ENCODE results near the gene MORN1.

DNA sequence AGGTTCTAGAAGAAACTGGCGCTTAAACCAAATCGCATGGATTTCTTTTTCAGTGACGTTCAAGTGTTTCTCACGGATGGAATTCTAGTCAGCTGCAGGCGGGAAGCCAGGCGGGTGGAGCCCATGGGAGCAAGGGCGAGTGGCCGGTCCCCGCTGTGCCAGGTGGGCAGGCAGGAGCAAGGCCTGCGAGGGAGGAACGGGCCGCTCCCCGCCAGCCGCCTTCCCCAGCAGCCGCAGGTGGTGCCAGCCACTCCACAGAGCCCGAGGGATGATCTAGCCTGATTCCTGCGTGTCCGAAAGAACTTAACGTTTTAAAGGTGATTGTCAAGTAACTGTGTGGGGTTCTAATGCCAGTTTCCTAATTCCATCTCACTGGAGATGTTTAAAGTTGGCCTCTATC is 11.9 kb upstream of the MORN1 start:
- TF ChIP-seq, protein P1, sequence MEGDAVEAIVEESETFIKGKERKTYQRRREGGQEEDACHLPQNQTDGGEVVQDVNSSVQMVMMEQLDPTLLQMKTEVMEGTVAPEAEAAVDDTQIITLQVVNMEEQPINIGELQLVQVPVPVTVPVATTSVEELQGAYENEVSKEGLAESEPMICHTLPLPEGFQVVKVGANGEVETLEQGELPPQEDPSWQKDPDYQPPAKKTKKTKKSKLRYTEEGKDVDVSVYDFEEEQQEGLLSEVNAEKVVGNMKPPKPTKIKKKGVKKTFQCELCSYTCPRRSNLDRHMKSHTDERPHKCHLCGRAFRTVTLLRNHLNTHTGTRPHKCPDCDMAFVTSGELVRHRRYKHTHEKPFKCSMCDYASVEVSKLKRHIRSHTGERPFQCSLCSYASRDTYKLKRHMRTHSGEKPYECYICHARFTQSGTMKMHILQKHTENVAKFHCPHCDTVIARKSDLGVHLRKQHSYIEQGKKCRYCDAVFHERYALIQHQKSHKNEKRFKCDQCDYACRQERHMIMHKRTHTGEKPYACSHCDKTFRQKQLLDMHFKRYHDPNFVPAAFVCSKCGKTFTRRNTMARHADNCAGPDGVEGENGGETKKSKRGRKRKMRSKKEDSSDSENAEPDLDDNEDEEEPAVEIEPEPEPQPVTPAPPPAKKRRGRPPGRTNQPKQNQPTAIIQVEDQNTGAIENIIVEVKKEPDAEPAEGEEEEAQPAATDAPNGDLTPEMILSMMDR (IDR thresholded peaks at IDR 0.05; ENCODE audit: control extremely low read depth in 1 of 3, insufficient read depth in 1 of 3, low read depth in 1 of 3, low read length in 3 of 3), result no peak
- TF ChIP-seq KDM5A (IDR thresholded peaks at IDR 0.05; ENCODE audit: low read length) (no peak), EZH2 (IDR thresholded peaks at IDR 0.05; ENCODE audit: low read depth, low read length, severe bottlenecking) (no peak), BCL11A (IDR thresholded peaks at IDR 0.05; ENCODE audit: low read depth in 2 of 2, low read length in 2 of 2) (no peak), SUZ12 (IDR thresholded peaks at IDR 0.05; ENCODE audit: low read length) (no peak), POLR2A (IDR thresholded peaks at IDR 0.05; ENCODE audit: control extremely low read depth in 1 of 2, low read depth in 2 of 2, low read length in 2 of 2) (no peak), JUND (IDR thresholded peaks at IDR 0.05; ENCODE audit: low read length) (no peak), ZNF274 (IDR thresholded peaks at IDR 0.05; ENCODE audit: borderline replicate concordance, extremely low read depth, low read length) (no peak), CEBPB (IDR thresholded peaks at IDR 0.05; ENCODE audit: low read depth, low read length) (no peak)

All from H1 (cell line).